Right lung (tissue), 5 donors: ENCODE measurements around the gene PELI1. TPM values are rescaled to one million over a fixed set of nuclear protein-coding genes. Genes with fewer than 3 reads are reported as not detected.
"Not testable (repeated sequence)": the region's sequence is repeated elsewhere in the genome, so short reads cannot be mapped to it uniquely, and the experiment has no call there.

Experiments used
- DNase-seq, 2 donors: peaks; one replicate each; pipeline ENCODE4 v3.0.0-alpha.2; 2013
- polyA plus RNA-seq, 5 donors: library from polyadenylated mRNA; unstranded; fragments of 120-200 nt; gene quantifications; one replicate each; pipeline versions ENCODE4 v1.2.1 to v1.2.3, GENCODE V29; 2013; ENCODE audit warnings: inconsistent platforms in 1 of 5, low replicate concordance in 1 of 5; ENCODE audit not compliant: insufficient read length in 5 of 5, insufficient read depth in 1 of 5

The PELI1 gene
- polyA plus RNA-seq, 5 donors, result 25.8 to 39.4 (median 33.4) TPM

- no peak for DNase-seq
Observed at GRCh38 chr2:64124571-64124970, 19.6 kb downstream of the PELI1 start.

GRCh38 chr2:64124168-64124567 lies 20.1 kb downstream of the PELI1 start:
- DNase-seq, result no peak

GRCh38 chr2:64123740-64124139 lies 20.5 kb downstream of the PELI1 start:
- DNase-seq, result no peak

GRCh38 chr2:64122358-64122757 lies 21.9 kb downstream of the PELI1 start:
- DNase-seq, result no peak

GRCh38 chr2:64120928-64121327 lies 23.3 kb downstream of the PELI1 start:
- no peak for DNase-seq

- DNase-seq, result no peak
Observed at GRCh38 chr2:64120008-64120407, 24.2 kb downstream of the PELI1 start.

GRCh38 chr2:64119369-64119768 lies 24.9 kb downstream of the PELI1 start:
- no peak for DNase-seq

GRCh38 chr2:64115808-64116598 lies 28.2 kb downstream of the PELI1 start:
- no peak for DNase-seq

- no peak for DNase-seq
Observed at GRCh38 chr2:64114912-64115277, 29.3 kb downstream of the PELI1 start.

GRCh38 chr2:64114063-64114911 lies 29.9 kb downstream of the PELI1 start:
- no peak for DNase-seq

GRCh38 chr2:64112016-64112415 lies 32.2 kb downstream of the PELI1 start:
- DNase-seq, result no peak

GRCh38 chr2:64111426-64111825 lies 32.8 kb downstream of the PELI1 start:
- no peak for DNase-seq

GRCh38 chr2:64108666-64109241 lies 35.5 kb downstream of the PELI1 start:
- no peak for DNase-seq

- no peak for DNase-seq
Observed at GRCh38 chr2:64106481-64106880, 37.7 kb downstream of the PELI1 start.

- DNase-seq, result no peak
Observed at GRCh38 chr2:64105670-64106461, 38.4 kb downstream of the PELI1 start.

- no peak for DNase-seq
Observed at GRCh38 chr2:64104933-64105332, 39.3 kb downstream of the PELI1 start.

GRCh38 chr2:64102736-64103135 lies 41.5 kb downstream of the PELI1 start:
- DNase-seq, result not testable (repeated sequence)

- DNase-seq, result no peak
Observed at GRCh38 chr2:64101141-64101591, 43.1 kb downstream of the PELI1 start.

- not testable (repeated sequence) for DNase-seq
Observed at GRCh38 chr2:64100584-64100983, 43.6 kb downstream of the PELI1 start.

- no peak for DNase-seq
Observed at GRCh38 chr2:64094663-64095382, 49.4 kb downstream of the PELI1 start.

GRCh38 chr2:64093341-64093740 lies 50.9 kb downstream of the PELI1 start:
- DNase-seq, result no peak
